Ishikawa (cell line): ENCODE results near the gene PRDM16.

Experiments used
- CEBPB ChIP-seq: IDR thresholded peaks from 2 replicates; pipeline ENCODE4 v1.6.1; 2012
- CREB1 ChIP-seq: IDR thresholded peaks from 2 replicates; pipeline ENCODE4 v1.6.1; 2012; ENCODE audit warnings: low read depth
- EP300 ChIP-seq: IDR thresholded peaks from 2 replicates; pipeline ENCODE4 v1.6.1; 2012; ENCODE audit warnings: borderline replicate concordance
- FOXM1 ChIP-seq: IDR thresholded peaks from 2 replicates; pipeline ENCODE4 v1.6.1; 2012; ENCODE audit warnings: low read depth, borderline replicate concordance
- RAD21 ChIP-seq: IDR thresholded peaks from 2 replicates; pipeline ENCODE4 v1.6.1; 2012; ENCODE audit warnings: low read depth
- TAF1 ChIP-seq: IDR thresholded peaks from 2 replicates; pipeline ENCODE4 v1.6.1; 2012; ENCODE audit warnings: low read depth, mild to moderate bottlenecking
- TEAD4 ChIP-seq: IDR thresholded peaks from 2 replicates; pipeline ENCODE4 v1.6.1; 2012
- USF1 ChIP-seq: IDR thresholded peaks from 2 replicates; pipeline ENCODE4 v1.6.1; 2012
- ZBTB7A ChIP-seq: IDR thresholded peaks from 2 replicates; pipeline ENCODE4 v1.6.1; 2012; ENCODE audit warnings: low read depth
- TF ChIP-seq, protein P1 (sequence below): IDR thresholded peaks from 2 replicates; pipeline ENCODE4 v1.6.1; 2012; ENCODE audit warnings: low read depth, mild to moderate bottlenecking

DNA sequence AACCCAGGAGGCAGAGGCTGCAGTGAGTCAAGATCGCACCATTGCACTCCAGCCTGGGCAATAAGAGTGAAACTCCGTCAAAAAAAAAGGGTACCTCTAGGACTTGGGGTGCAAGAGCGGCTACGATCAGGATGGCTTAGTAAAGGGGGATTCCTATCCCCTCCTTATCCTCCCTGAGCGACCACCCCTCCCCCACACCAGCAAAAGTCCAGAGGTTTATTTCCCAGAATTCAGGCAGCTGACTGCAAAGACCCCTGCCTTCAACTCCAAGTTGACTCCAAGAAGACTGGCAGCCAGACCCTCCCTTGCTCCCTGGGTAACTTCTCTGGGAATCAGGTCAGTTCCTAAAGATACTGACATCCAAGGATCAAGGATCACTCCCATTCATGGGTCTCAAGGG, 12.4 kb upstream of the PRDM16 start:
- TF ChIP-seq CREB1 (no peak), ZBTB7A (no peak), USF1 (no peak), CEBPB (no peak), TAF1 (no peak), EP300 (no peak), RAD21 (no peak), TEAD4 (no peak), FOXM1 (no peak)
- TF ChIP-seq, protein P1, sequence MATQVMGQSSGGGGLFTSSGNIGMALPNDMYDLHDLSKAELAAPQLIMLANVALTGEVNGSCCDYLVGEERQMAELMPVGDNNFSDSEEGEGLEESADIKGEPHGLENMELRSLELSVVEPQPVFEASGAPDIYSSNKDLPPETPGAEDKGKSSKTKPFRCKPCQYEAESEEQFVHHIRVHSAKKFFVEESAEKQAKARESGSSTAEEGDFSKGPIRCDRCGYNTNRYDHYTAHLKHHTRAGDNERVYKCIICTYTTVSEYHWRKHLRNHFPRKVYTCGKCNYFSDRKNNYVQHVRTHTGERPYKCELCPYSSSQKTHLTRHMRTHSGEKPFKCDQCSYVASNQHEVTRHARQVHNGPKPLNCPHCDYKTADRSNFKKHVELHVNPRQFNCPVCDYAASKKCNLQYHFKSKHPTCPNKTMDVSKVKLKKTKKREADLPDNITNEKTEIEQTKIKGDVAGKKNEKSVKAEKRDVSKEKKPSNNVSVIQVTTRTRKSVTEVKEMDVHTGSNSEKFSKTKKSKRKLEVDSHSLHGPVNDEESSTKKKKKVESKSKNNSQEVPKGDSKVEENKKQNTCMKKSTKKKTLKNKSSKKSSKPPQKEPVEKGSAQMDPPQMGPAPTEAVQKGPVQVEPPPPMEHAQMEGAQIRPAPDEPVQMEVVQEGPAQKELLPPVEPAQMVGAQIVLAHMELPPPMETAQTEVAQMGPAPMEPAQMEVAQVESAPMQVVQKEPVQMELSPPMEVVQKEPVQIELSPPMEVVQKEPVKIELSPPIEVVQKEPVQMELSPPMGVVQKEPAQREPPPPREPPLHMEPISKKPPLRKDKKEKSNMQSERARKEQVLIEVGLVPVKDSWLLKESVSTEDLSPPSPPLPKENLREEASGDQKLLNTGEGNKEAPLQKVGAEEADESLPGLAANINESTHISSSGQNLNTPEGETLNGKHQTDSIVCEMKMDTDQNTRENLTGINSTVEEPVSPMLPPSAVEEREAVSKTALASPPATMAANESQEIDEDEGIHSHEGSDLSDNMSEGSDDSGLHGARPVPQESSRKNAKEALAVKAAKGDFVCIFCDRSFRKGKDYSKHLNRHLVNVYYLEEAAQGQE: no peak
